HG03139 (cell line): ENCODE data around the gene SYT9.

ENCODE experiments used
- ATAC-seq: cut with Tn5 transposase; IDR thresholded peaks from one replicate; pipeline ENCODE4 v1.9.1; 2021; ENCODE audit not compliant: unreplicated experiment

The SYT9 gene

DNA sequence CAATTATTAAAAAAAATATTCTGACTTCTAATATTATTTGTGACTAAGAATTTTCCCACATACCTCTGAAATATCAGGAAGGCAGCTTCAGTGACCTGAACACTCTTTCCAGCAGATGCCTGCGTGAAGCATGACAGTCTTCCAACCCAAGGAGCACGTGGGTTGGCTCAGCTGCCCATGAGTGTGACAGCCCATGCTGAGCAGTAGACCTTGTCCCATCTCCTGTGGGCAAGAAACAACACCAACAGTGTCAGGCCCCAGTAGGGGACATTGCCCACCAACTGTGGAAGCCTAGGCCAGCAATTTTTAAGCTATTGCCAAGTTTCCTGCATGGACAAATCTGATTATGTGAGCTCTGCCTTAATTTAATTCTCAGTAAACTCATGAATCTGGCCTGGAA lies 167.2 kb downstream of the SYT9 start:
- no peak for ATAC-seq

GRCh38 chr11:7421136-7421535 lies 169.4 kb downstream of the SYT9 start:
- ATAC-seq = no peak

GRCh38 chr11:7422544-7423331 lies 171.0 kb downstream of the SYT9 start:
- ATAC-seq = peak; percentile 48

GRCh38 chr11:7423946-7424345 lies 172.2 kb downstream of the SYT9 start:
- no peak for ATAC-seq

GRCh38 chr11:7427733-7428132 lies 176.0 kb downstream of the SYT9 start:
- ATAC-seq = no peak

- ATAC-seq = no peak
Observed at GRCh38 chr11:7428196-7428595, 176.5 kb downstream of the SYT9 start.

GRCh38 chr11:7430496-7430895 lies 178.8 kb downstream of the SYT9 start:
- ATAC-seq = no peak

- no peak for ATAC-seq
Observed at GRCh38 chr11:7435176-7435575, 183.5 kb downstream of the SYT9 start.

DNA sequence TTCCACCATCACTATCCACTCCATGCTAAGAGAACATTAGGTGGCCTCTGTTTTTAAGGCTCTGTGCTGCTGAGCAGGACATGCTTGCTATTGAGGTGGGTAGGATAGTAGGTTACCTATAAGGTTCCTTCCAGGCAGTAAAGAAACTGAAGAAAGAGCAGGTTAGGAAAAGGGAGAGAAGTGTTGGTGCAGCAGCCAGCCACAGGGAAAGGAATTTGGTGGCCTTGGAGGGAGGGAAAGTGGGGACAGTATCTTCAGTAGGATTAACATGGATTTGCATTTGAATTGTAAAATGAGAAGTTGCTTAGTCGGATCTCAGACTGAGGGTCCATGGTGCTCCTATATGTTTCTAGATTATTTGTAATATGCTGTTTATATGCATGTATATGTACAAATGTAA lies 184.4 kb downstream of the SYT9 start:
- no peak for ATAC-seq

GRCh38 chr11:7436657-7437056 lies 185.0 kb downstream of the SYT9 start:
- peak; percentile 79 for ATAC-seq

GRCh38 chr11:7437696-7438095 lies 186.0 kb downstream of the SYT9 start:
- ATAC-seq = no peak

DNA sequence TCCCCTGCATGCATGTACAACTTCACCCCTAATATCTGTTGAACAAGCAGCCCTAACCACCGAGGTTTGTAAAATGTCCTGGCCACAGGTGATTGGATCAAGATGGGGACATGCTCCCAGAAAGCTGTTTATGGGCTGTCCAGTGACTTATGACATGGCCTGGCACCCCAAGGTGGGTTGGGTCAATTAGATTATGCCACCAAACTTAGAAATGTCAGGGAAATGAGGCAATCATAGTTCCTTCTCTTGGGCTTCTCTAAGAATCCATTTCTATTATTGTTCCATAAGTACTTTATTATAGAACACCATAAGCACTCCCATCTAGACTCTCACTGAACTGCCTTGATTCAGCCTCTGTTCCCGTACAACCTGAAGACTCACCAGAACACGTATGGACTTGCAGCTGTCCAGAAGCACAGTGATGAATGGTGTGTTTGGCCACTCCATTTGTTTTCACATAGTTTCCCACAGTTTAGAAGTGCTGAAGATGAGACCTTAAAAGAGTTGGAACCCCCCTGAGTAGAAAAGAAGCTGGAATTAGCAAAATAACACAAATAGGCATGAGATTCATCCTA lies 188.1 kb downstream of the SYT9 start:
- ATAC-seq = no peak

DNA sequence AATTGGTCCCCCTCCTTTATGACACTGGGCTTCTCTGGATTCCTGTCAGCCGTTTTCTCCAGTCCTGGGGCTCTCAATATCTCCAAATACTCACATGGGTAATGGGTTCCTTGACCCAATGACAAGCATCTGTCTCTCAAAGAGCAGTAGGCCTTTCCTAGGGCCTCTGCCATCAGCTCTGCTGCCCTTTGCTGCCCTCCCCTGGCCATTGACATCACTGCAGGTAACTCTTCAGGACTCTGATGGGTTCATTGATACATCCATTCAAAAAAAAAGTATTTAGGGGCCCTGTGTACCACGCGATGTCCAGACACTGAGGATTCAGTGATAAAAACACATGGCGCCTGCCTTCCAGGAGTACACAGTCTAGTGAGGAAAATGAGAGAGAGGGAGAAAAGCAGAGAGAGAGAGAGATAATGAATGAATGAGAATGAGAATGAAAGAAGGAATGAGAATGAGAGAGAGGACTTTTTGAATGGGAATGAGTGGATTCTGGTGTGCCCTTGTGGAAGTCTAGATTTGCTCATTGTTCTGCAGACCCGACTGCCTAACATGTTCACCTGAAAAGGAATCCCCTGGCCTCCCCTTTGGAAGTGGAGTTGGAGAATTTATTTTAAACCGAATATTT lies 191.0 kb downstream of the SYT9 start:
- peak; percentile 93 for ATAC-seq

- no peak for ATAC-seq
Observed at GRCh38 chr11:7444091-7444981, 192.6 kb downstream of the SYT9 start.

- no peak for ATAC-seq
Observed at GRCh38 chr11:7445564-7445963, 193.9 kb downstream of the SYT9 start.

- ATAC-seq = no peak
Observed at GRCh38 chr11:7448201-7448600, 196.5 kb downstream of the SYT9 start.

- no peak for ATAC-seq
Observed at GRCh38 chr11:7449211-7449840, 197.6 kb downstream of the SYT9 start.

- no peak for ATAC-seq
Observed at GRCh38 chr11:7449841-7450214, 198.1 kb downstream of the SYT9 start.

- no peak for ATAC-seq
Observed at GRCh38 chr11:7450836-7451235, 199.1 kb downstream of the SYT9 start.

GRCh38 chr11:7451520-7451919 lies 199.8 kb downstream of the SYT9 start:
- no peak for ATAC-seq

- no peak for ATAC-seq
Observed at GRCh38 chr11:7451952-7452494, 200.3 kb downstream of the SYT9 start.
